WERI-Rb-1 (cell line): Measurements from ENCODE around the gene DMD.

Source experiments
- DNase-seq: peaks from one replicate; pipeline ENCODE4 v3.0.0-alpha.2; 2020
- H3K27ac ChIP-seq: fragments of 250-450 bp; sonication (Bioruptor Pico); 2 replicates; pipeline ENCODE4 v1.5.1; 2020; ENCODE audit warnings: mild to moderate bottlenecking, moderate library complexity
- H3K27me3 ChIP-seq: fragments of 250-450 bp; sonication (Bioruptor Pico); 2 replicates; pipeline ENCODE4 v1.5.1; 2021; ENCODE audit warnings: mild to moderate bottlenecking, low read depth, moderate library complexity; ENCODE audit not compliant: insufficient read depth, severe bottlenecking
- H3K36me3 ChIP-seq: fragments of 250-450 bp; sonication (Bioruptor Pico); 2 replicates; pipeline ENCODE4 v1.5.1; 2020; ENCODE audit warnings: mild to moderate bottlenecking, moderate library complexity
- H3K4me3 ChIP-seq: 2 replicates; pipeline ENCODE4 v1.5.1; 2011; ENCODE audit warnings: low read depth, mild to moderate bottlenecking, control low read depth, low read length
- H3K9me3 ChIP-seq: fragments of 250-450 bp; sonication (Bioruptor Pico); 2 replicates; pipeline ENCODE4 v1.5.1; 2021; ENCODE audit warnings: mild to moderate bottlenecking, moderate library complexity; ENCODE audit not compliant: severe bottlenecking
- CTCF ChIP-seq: IDR thresholded peaks from 2 replicates; pipeline ENCODE4 v1.5.1; 2011; ENCODE audit warnings: low read depth, mild to moderate bottlenecking, control low read depth, inconsistent platforms, low read length

The DMD gene

GRCh38 chrX:32877592-32877991, 333.8 kb downstream of the DMD start:
- H3K27ac ChIP-seq, result no peak overlapping the region
- no peaks in the 10 kb centered on the region for H3K9me3 ChIP-seq
- no peak for TF ChIP-seq CTCF
- no peaks in the 10 kb centered on the region for H3K36me3 ChIP-seq
- no peak for DNase-seq
- H3K4me3 ChIP-seq, result no peak overlapping the region
- no peaks in the 10 kb centered on the region for H3K27me3 ChIP-seq

DNA sequence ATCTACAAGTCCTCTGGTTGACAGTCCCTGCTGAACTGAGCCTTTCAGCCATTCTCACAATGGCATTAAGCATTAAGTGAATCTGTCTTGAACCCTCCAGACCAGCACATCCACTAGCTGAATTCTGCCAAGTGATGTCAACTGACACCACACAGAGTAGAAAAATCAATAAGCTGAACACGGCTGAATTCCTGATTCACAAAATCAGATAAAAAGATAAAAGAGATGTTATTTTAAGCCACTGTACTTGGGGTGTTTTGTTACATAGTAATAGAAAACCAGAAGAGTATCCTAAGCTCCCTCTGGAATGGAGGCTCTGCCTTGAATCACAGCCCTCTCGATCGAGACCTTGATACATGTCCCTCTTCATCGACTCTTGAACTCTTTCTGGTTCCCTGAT, 336.5 kb downstream of the DMD start:
- Histone ChIP-seq H3K27me3 (no peaks in the 10 kb centered on the region), H3K4me3 (no peak overlapping the region), H3K27ac (no peak overlapping the region), H3K9me3 (no peaks in the 10 kb centered on the region), H3K36me3 (no peaks in the 10 kb centered on the region)
- DNase-seq, result no peak
- TF ChIP-seq CTCF, result no peak

DNA sequence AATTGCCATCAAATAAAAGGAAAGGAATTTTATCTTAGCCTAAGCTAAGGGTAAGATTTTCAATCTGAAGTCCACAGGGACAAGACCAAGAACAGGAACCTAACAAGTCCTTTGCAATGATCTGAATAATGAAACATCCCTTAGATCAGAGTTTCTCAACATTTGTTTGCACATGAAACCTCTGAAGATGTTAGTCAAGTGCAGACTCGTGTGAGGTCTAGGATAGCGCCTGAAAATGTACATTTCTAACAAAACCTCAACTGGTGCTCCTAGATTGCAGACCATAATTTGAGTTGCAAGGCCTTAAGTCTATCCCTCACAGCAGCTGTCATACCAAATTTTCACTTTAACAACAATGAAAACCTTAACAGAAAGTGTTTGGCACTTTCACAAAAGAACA, 337.6 kb downstream of the DMD start:
- no peak for TF ChIP-seq CTCF
- no peaks in the 10 kb centered on the region for H3K9me3 ChIP-seq
- DNase-seq, result no peak
- H3K4me3 ChIP-seq, result no peak overlapping the region
- no peaks in the 10 kb centered on the region for H3K27me3 ChIP-seq
- no peaks in the 10 kb centered on the region for H3K36me3 ChIP-seq
- no peak overlapping the region for H3K27ac ChIP-seq

DNA sequence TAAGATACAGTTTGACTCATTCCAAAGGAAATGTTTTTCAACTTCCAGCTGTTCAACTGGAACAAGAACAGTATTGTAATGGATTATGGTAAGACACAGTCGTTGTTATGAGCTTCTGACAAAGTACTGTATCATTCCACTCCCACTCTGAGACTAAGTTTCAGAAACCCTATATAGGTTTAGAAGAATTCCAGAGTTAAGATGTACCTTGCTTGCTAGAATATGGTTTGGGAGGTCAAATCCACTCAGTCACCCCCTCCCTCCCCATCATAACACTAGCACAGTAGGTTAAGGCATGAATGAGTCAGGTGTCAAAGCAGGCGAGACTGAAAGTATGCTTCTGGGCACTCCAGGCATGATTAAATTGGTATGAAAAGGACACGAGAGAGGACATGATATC, 339.7 kb downstream of the DMD start:
- Histone ChIP-seq H3K36me3 (no peaks in the 10 kb centered on the region), H3K9me3 (no peaks in the 10 kb centered on the region), H3K27ac (no peak overlapping the region), H3K4me3 (no peak overlapping the region), H3K27me3 (no peaks in the 10 kb centered on the region)
- no peak for TF ChIP-seq CTCF
- no peak for DNase-seq

- Histone ChIP-seq H3K4me3 (no peak overlapping the region), H3K27ac (no peak overlapping the region), H3K36me3 (no peaks in the 10 kb centered on the region), H3K9me3 (no peaks in the 10 kb centered on the region), H3K27me3 (no peaks in the 10 kb centered on the region)
- no peak for DNase-seq
- no peak for TF ChIP-seq CTCF
These were observed 342.8 kb downstream of the DMD start for GRCh38 chrX:32868524-32868895.

- Histone ChIP-seq H3K27ac (no peak overlapping the region), H3K36me3 (no peaks in the 10 kb centered on the region), H3K9me3 (no peaks in the 10 kb centered on the region), H3K27me3 (no peaks in the 10 kb centered on the region), H3K4me3 (no peak overlapping the region)
- DNase-seq, result no peak
- TF ChIP-seq CTCF, result no peak
These were observed 343.4 kb downstream of the DMD start for GRCh38 chrX:32867781-32868523.
